GM12874 (cell line): Measurements from ENCODE around the gene ZBTB5.

Source experiments
- TF ChIP-seq, protein P1 (sequence below): IDR thresholded peaks from 2 replicates; pipeline ENCODE4 v1.5.1; 2011; ENCODE audit warnings: low read depth, mild to moderate bottlenecking, control low read depth, low read length, moderate library complexity; ENCODE audit not compliant: insufficient read depth

ZBTB5 gene, protein sequence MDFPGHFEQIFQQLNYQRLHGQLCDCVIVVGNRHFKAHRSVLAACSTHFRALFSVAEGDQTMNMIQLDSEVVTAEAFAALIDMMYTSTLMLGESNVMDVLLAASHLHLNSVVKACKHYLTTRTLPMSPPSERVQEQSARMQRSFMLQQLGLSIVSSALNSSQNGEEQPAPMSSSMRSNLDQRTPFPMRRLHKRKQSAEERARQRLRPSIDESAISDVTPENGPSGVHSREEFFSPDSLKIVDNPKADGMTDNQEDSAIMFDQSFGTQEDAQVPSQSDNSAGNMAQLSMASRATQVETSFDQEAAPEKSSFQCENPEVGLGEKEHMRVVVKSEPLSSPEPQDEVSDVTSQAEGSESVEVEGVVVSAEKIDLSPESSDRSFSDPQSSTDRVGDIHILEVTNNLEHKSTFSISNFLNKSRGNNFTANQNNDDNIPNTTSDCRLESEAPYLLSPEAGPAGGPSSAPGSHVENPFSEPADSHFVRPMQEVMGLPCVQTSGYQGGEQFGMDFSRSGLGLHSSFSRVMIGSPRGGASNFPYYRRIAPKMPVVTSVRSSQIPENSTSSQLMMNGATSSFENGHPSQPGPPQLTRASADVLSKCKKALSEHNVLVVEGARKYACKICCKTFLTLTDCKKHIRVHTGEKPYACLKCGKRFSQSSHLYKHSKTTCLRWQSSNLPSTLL

DNA sequence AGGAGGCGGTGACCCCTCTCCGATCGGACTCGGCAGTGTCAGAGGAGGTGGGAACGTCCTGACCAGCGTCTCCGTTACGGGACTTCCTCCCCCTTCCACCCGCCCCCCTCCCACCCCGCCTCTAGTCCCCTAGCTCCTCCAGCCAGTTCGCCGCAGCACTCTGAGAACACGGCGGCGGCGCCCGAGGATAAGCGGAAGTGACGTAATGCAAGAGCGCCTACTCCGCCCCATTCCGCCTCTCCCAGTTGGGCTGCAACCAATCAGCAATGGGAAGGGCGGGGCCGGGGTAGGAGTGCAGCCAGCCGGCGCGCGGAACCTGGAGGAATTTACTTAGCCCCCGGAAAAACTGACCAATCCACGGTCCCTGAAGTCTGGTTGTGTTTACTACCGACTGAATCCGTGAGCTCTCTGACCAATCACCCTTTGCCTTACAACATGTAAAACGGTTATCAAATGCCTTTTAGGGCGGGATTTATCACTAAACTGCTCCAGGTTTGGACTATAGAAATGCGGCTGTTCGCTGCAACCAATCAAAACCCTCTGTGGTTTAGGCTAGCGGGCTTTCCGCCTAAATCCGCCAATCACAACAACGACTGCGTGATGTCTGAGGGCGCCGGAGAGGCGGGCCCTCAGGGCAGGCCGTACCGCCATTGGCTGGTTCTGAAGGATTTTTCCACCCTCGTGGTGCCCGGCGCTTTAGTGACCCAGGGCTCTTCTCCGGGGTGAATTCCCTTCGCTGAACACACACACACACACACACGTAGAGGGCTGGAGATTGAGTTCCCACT is at the start of gene ZBTB5:
TSS of gene ZBTB5 (minus strand) at position 202 of the 788 bp plus-strand sequence. CDS start 22,899 bp downstream, outside the sequence.
- TF ChIP-seq, protein P1, sequence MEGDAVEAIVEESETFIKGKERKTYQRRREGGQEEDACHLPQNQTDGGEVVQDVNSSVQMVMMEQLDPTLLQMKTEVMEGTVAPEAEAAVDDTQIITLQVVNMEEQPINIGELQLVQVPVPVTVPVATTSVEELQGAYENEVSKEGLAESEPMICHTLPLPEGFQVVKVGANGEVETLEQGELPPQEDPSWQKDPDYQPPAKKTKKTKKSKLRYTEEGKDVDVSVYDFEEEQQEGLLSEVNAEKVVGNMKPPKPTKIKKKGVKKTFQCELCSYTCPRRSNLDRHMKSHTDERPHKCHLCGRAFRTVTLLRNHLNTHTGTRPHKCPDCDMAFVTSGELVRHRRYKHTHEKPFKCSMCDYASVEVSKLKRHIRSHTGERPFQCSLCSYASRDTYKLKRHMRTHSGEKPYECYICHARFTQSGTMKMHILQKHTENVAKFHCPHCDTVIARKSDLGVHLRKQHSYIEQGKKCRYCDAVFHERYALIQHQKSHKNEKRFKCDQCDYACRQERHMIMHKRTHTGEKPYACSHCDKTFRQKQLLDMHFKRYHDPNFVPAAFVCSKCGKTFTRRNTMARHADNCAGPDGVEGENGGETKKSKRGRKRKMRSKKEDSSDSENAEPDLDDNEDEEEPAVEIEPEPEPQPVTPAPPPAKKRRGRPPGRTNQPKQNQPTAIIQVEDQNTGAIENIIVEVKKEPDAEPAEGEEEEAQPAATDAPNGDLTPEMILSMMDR, result no peak

DNA sequence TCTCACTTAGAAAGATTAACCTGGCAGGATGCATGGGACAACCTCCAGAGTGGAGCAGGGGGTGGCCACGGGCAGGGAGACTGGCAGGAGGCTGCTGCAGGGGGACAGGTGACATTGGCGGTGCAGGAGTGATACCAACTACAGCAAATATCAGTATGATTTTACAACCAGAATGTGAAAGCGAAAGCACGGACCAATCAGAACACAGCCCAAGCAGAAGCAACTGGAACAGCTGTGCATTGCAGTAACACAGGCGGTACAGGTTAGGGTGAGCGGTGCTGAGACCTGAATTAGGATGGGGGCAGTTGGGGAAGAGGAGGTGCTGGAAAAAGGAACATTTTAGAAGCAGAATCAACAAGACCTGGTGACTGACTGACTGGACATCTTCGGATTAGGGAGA is 49.7 kb upstream of the ZBTB5 start:
- TF ChIP-seq, protein P1, result no peak

DNA sequence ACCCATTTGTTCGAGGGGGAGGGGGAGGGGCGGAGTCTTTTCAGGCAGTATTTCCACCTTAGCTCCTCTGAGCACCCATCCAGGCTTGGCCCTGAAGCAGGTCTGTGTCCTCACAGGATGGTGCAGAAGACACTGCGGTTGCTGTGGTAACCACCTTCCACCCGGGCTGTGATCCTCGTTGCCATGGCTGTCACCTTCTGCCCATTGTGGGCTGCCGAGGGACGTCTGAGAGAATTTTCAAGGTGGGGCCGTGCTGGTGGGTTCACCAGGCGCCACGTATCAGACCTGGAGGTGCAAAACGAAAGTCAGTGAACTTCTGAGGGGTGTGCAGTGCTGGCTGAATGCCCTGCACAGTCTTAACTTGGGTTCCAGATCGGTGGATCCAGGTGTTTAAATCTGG is 47.2 kb upstream of the ZBTB5 start:
- TF ChIP-seq, protein P1, result no peak

DNA sequence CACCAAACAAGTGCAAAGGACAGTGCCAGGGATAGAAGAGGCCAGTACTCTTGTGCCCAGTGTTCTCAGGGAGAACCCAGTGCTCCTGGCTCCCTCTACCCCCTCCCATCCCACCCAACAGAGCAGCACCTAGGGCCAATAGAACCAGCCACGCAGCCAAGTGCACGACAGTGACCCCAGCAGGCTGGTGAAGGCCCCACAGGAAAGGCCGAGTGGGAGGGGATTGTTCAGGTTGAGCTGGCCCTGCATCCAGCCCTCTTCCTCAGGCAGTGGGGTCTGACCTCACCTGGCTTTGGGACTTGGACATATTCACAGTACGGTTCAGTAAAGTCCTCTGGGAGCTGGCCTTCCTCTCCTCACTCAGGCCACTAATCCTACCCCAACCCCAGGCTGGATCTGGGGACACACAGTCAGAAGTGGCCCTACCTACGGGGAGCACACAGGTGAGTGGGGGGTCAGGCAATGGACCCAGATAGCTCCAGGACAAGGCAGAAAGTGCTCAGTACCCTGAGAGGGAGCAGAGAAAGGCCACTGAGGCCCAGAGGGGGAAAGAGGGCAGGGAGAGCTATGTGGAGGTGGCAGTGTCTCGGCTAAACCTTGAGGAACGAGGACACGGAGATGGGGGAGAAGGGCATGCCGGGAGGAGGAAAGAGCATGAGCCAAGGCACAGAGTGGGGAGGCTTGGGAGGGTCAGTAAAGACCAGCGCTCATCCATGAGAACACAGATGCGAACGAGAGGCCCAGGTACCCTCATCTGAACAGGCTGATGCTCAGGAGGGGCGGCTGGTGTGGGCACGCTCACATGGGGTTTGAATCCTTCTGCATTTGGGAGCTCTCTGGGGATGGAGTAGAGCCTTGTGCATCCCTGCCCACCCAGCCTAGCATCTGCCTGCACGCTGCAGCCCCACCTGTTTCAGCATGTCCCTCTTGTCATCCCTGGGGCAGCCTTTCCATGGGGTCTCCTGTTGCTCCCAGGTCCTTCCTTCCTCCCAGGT is 46.1 kb upstream of the ZBTB5 start:
- TF ChIP-seq, protein P1, result peak; percentile 43; the same call in 1 of the 2 replicates

DNA sequence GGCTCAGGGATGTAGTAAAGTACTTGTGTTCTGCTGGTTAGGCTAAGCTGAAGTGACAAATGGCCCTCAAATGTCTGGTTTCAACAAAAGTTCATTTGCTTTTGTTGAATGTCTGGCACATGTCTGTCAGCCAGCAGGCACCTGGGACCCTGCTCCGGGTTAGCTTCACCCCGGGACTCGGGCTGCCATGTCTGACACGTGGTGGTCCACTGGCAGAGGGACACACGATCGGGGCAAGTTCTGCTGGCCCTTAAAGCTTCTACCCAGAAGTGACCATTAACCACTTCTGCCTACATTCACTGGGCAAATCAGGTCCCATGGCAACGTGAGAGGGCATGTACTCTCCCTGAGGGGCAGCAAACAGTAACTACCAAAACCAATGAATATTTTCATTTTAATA is 44.3 kb upstream of the ZBTB5 start:
- TF ChIP-seq, protein P1, result no peak

DNA sequence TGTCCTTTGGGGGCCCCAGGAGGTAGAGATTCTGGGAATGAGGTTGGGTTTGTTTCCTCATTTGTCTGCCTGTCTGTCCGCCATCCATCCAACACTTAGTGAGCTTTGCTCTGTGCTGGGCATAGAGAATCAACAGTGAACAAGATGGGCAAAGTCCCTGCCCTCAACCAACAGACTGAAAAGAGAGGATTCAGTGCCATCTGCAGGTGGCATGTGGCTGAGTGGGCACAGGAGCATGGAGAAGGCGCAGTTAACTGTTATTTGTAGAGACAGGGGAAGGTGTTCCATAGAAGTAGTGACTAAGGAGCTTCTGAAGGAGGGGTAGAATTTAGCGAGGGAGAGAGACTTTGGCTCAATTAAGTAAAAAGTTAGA is 43.6 kb upstream of the ZBTB5 start:
- TF ChIP-seq, protein P1, result no peak
